ENCODE results near the gene HEXIM2.
A peak's percentile ranks its signal among the peaks of the same experiment; 100 is the strongest.

The HEXIM2 gene

DNA sequence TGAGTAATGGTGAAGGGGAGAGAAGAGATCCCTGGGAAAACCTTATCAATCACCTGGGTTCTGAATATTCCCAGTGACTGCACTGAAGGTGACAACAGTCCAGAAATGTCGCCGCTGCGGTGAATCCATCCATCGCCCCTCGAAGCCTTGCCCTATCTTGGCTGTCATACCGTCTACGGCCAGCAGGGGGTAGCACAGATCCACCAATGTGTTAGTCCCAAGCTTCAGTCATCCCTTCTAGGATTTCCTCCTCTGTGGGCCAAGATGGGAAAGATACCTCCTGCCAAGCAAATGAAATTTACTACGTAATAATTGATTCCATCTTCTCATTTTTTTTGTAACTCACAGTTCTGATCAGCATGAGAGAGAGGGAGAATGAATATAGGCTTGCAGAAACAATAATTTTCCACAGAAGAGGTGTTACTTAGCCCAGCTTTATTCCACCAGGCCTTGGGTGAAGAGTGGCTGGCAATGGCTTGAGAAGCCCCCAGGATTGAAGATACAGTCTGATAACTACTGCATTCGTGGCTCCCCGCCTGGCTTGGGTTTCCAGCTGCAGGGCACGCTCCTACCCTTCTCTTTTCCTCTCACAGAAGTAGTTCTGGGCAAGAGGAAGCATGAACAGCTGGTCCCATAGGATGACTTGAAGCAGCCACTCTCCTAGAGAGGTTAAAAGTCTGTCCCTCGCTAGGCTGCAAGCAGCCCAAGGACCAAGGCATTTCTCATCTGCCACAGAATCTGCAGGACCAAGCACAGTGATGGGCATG is 57.4 kb downstream of the HEXIM2 start:
- peak; percentile 99 for FAIRE-seq
- DNase-seq (ENCODE audit: insufficient read length, low spot score): peak; percentile 92

All from HTR-8/SVneo (cell line).